NCI-H748 treated with DMSO at 0.1 percent for 48 hours (cell line): ENCODE measurements around the gene ADGRL3.

Experiments
- DNase-seq: peaks from one replicate; lab custom pipeline; 2025; lab: John Stamatoyannopoulos, UW

Gene ADGRL3

GRCh38 chr4:62117886-62118285, 917.8 kb downstream of the ADGRL3 start:
- DNase-seq = no peak

GRCh38 chr4:62118558-62118957, 918.4 kb downstream of the ADGRL3 start:
- no peak for DNase-seq

GRCh38 chr4:62119195-62119594, 919.1 kb downstream of the ADGRL3 start:
- DNase-seq = no peak

- no peak for DNase-seq
Measured at GRCh38 chr4:62126064-62126732, 926.1 kb downstream of the ADGRL3 start.
